HEK293 (cell line): ENCODE data around the gene STUM.
A peak's percentile ranks its signal among the peaks of the same experiment; 100 is the strongest.

Source experiments
- BCL6B ChIP-seq: fragments of 450-650 bp; formaldehyde crosslinking; IDR thresholded peaks from 2 replicates; pipeline ENCODE4 v1.5.1; 2017; ENCODE audit warnings: missing biosample characterization, missing genetic modification characterization
- HOXC10 ChIP-seq: sonication (generic); formaldehyde crosslinking; IDR thresholded peaks from 2 replicates; pipeline ENCODE4 v1.8.1; 2023; ENCODE audit warnings: mild to moderate bottlenecking, missing genetic modification reagents
- KLF1 ChIP-seq: fragments of 450-650 bp; formaldehyde crosslinking; IDR thresholded peaks from 2 replicates; pipeline ENCODE4 v1.5.1; 2016; ENCODE audit warnings: missing biosample characterization, missing genetic modification characterization
- KLF10 ChIP-seq: fragments of 450-650 bp; IDR thresholded peaks from 2 replicates; pipeline ENCODE4 v1.5.1; 2018; ENCODE audit warnings: missing biosample characterization, mild to moderate bottlenecking, missing genetic modification characterization
- KLF17 ChIP-seq: fragments of 450-650 bp; formaldehyde crosslinking; IDR thresholded peaks from 2 replicates; pipeline ENCODE4 v1.5.1; 2016; ENCODE audit warnings: missing biosample characterization, missing genetic modification characterization
- KLF8 ChIP-seq: fragments of 450-650 bp; formaldehyde crosslinking; IDR thresholded peaks from 2 replicates; pipeline ENCODE4 v1.5.1; 2016; ENCODE audit warnings: missing biosample characterization, missing genetic modification characterization
- YY1 ChIP-seq: fragments of 450-650 bp; formaldehyde crosslinking; IDR thresholded peaks from 2 replicates; pipeline ENCODE4 v1.5.1; 2018; ENCODE audit warnings: missing biosample characterization, missing genetic modification characterization
- ZBTB11 ChIP-seq: fragments of 450-650 bp; formaldehyde crosslinking; conservative IDR thresholded peaks from 2 replicates; pipeline ENCODE4 v1.5.1; 2016; ENCODE audit warnings: low read depth, missing biosample characterization, missing genetic modification characterization
- ZBTB17 ChIP-seq: fragments of 450-650 bp; formaldehyde crosslinking; IDR thresholded peaks from 2 replicates; pipeline ENCODE4 v1.5.1; 2016; ENCODE audit warnings: missing biosample characterization, missing genetic modification characterization
- ZEB2 ChIP-seq: fragments of 450-650 bp; formaldehyde crosslinking; IDR thresholded peaks from 2 replicates; pipeline ENCODE4 v1.5.1; 2016; ENCODE audit warnings: missing biosample characterization, missing genetic modification characterization
- ZFP3 ChIP-seq: fragments of 450-650 bp; formaldehyde crosslinking; IDR thresholded peaks from 2 replicates; pipeline ENCODE4 v1.5.1; 2016; ENCODE audit warnings: low read depth, missing biosample characterization, missing genetic modification characterization
- ZNF132 ChIP-seq: fragments of 450-650 bp; formaldehyde crosslinking; IDR thresholded peaks from 2 replicates; pipeline ENCODE4 v1.5.1; 2017; ENCODE audit warnings: missing biosample characterization, missing genetic modification characterization, borderline replicate concordance
- ZNF133 ChIP-seq: fragments of 450-650 bp; formaldehyde crosslinking; IDR thresholded peaks from 2 replicates; pipeline ENCODE4 v1.5.1; 2016; ENCODE audit warnings: missing biosample characterization, missing genetic modification characterization
- ZNF175 ChIP-seq: fragments of 450-650 bp; formaldehyde crosslinking; IDR thresholded peaks from 2 replicates; pipeline ENCODE4 v1.5.1; 2016; ENCODE audit warnings: missing biosample characterization, missing genetic modification characterization
- ZNF214 ChIP-seq: fragments of 450-650 bp; formaldehyde crosslinking; IDR thresholded peaks from 2 replicates; pipeline ENCODE4 v1.5.1; 2017; ENCODE audit warnings: missing biosample characterization, mild to moderate bottlenecking, missing genetic modification characterization, borderline replicate concordance
- ZNF248 ChIP-seq: fragments of 450-650 bp; formaldehyde crosslinking; IDR thresholded peaks from 2 replicates; pipeline ENCODE4 v1.5.1; 2017; ENCODE audit warnings: missing biosample characterization, missing genetic modification characterization
- ZNF266 ChIP-seq: fragments of 450-650 bp; formaldehyde crosslinking; IDR thresholded peaks from 2 replicates; pipeline ENCODE4 v1.5.1; 2016; ENCODE audit warnings: missing biosample characterization, missing genetic modification characterization, low read depth
- ZNF324 ChIP-seq: fragments of 450-650 bp; formaldehyde crosslinking; IDR thresholded peaks from 2 replicates; pipeline ENCODE4 v1.5.1; 2016; ENCODE audit warnings: missing biosample characterization, missing genetic modification characterization
- ZNF341 ChIP-seq: fragments of 450-650 bp; formaldehyde crosslinking; IDR thresholded peaks from 2 replicates; pipeline ENCODE4; 2016; ENCODE audit warnings: low read depth, missing biosample characterization, missing genetic modification characterization
- ZNF394 ChIP-seq: fragments of 450-650 bp; formaldehyde crosslinking; IDR thresholded peaks from 2 replicates; pipeline ENCODE4 v1.5.1; 2016; ENCODE audit warnings: missing biosample characterization, missing genetic modification characterization, mild to moderate bottlenecking, moderate library complexity, borderline replicate concordance
- ZNF48 ChIP-seq: fragments of 450-650 bp; formaldehyde crosslinking; IDR thresholded peaks from 2 replicates; pipeline ENCODE4 v1.5.1; 2016; ENCODE audit warnings: missing biosample characterization, missing genetic modification characterization
- ZNF510 ChIP-seq: fragments of 450-650 bp; formaldehyde crosslinking; IDR thresholded peaks from 2 replicates; pipeline ENCODE4 v1.5.1; 2018; ENCODE audit warnings: mild to moderate bottlenecking, missing genetic modification characterization, missing biosample characterization; ENCODE audit not compliant: insufficient replicate concordance
- ZNF514 ChIP-seq: fragments of 450-650 bp; formaldehyde crosslinking; IDR thresholded peaks from 2 replicates; pipeline ENCODE4 v1.5.1; 2016; ENCODE audit warnings: missing biosample characterization, missing genetic modification characterization
- ZNF521 ChIP-seq: fragments of 450-650 bp; formaldehyde crosslinking; IDR thresholded peaks from 2 replicates; pipeline ENCODE4 v1.5.1; 2017; ENCODE audit warnings: missing biosample characterization, mild to moderate bottlenecking, missing genetic modification characterization
- ZNF530 ChIP-seq: fragments of 450-650 bp; formaldehyde crosslinking; IDR thresholded peaks from 2 replicates; pipeline ENCODE4 v1.5.1; 2016; ENCODE audit warnings: low read depth, missing biosample characterization, missing genetic modification characterization
- ZNF548 ChIP-seq: fragments of 450-650 bp; formaldehyde crosslinking; IDR thresholded peaks from 2 replicates; pipeline ENCODE4 v1.5.1; 2016; ENCODE audit warnings: missing biosample characterization, missing genetic modification characterization
- ZNF560 ChIP-seq: fragments of 450-650 bp; formaldehyde crosslinking; IDR thresholded peaks from 2 replicates; pipeline ENCODE4 v1.5.1; 2017; ENCODE audit warnings: missing biosample characterization, missing genetic modification characterization, borderline replicate concordance
- ZNF571 ChIP-seq: fragments of 450-650 bp; formaldehyde crosslinking; IDR thresholded peaks from 2 replicates; pipeline ENCODE4 v1.5.0; 2017; ENCODE audit warnings: missing biosample characterization, missing genetic modification characterization
- ZNF585B ChIP-seq: fragments of 450-650 bp; formaldehyde crosslinking; IDR thresholded peaks from 2 replicates; pipeline ENCODE4 v1.5.1; 2016; ENCODE audit warnings: missing biosample characterization, missing genetic modification characterization
- ZNF596 ChIP-seq: fragments of 450-650 bp; IDR thresholded peaks from 2 replicates; pipeline ENCODE4 v1.5.0; 2018; ENCODE audit warnings: missing biosample characterization, mild to moderate bottlenecking, missing genetic modification characterization, moderate library complexity
- ZNF600 ChIP-seq: fragments of 450-650 bp; formaldehyde crosslinking; IDR thresholded peaks from 2 replicates; pipeline ENCODE4 v1.5.1; 2016; ENCODE audit warnings: missing biosample characterization, missing genetic modification characterization
- ZNF610 ChIP-seq: fragments of 450-650 bp; formaldehyde crosslinking; IDR thresholded peaks from 2 replicates; pipeline ENCODE4 v1.5.1; 2016; ENCODE audit warnings: missing biosample characterization, missing genetic modification characterization, borderline replicate concordance
- ZNF707 ChIP-seq: fragments of 450-650 bp; formaldehyde crosslinking; IDR thresholded peaks from 2 replicates; pipeline ENCODE4 v1.5.1; 2016; ENCODE audit warnings: missing biosample characterization, missing genetic modification characterization
- ZNF768 ChIP-seq: fragments of 450-650 bp; formaldehyde crosslinking; IDR thresholded peaks from 2 replicates; pipeline ENCODE4 v1.5.1; 2018; ENCODE audit warnings: missing biosample characterization, mild to moderate bottlenecking, missing genetic modification characterization
- ZNF792 ChIP-seq: fragments of 450-650 bp; formaldehyde crosslinking; IDR thresholded peaks from 2 replicates; pipeline ENCODE4 v1.5.1; 2016; ENCODE audit warnings: missing biosample characterization, missing genetic modification characterization
- ZSCAN23 ChIP-seq: fragments of 450-650 bp; formaldehyde crosslinking; IDR thresholded peaks from 2 replicates; pipeline ENCODE4 v1.5.1; 2016; ENCODE audit warnings: missing biosample characterization, missing genetic modification characterization
- ZSCAN4 ChIP-seq: fragments of 450-650 bp; formaldehyde crosslinking; IDR thresholded peaks from 2 replicates; pipeline ENCODE4 v1.5.1; 2017; ENCODE audit warnings: missing biosample characterization, missing genetic modification characterization
- ZXDB ChIP-seq: fragments of 450-650 bp; formaldehyde crosslinking; IDR thresholded peaks from 2 replicates; pipeline ENCODE4 v1.5.1; 2016; ENCODE audit warnings: missing biosample characterization, missing genetic modification characterization

The STUM gene

GRCh38 chr1:226626577-226626956 lies 78.0 kb downstream of the STUM start (continued):
- TF ChIP-seq KLF8 (tag by site-specific recombination) (peak; percentile 33; the same call in 1 of the 2 replicates), BCL6B (tag by site-specific recombination) (no peak), ZNF571 (tag by site-specific recombination) (no peak), ZNF394 (tag by site-specific recombination) (no peak; the same call in 1 of the 2 replicates), ZNF596 (tag by site-specific recombination) (no peak), ZNF133 (no peak), ZNF214 (tag by site-specific recombination) (no peak), ZBTB17 (tag by site-specific recombination) (0 out of 2 replicates have a peak, but pooled peaks have one; percentile 24), ZNF266 (tag by site-specific recombination) (no peak), ZNF707 (tag by site-specific recombination) (no peak), ZNF510 (tag by site-specific recombination) (no peak), ZSCAN4 (no peak), ZNF600 (tag by site-specific recombination) (peak; percentile 15; the same call in 1 of the 2 replicates), ZNF132 (tag by site-specific recombination) (no peak), KLF10 (tag by site-specific recombination) (no peak), ZNF521 (tag by site-specific recombination) (no peak), ZNF324 (tag by site-specific recombination) (no peak; the same call in 1 of the 2 replicates), KLF17 (0 out of 2 replicates have a peak, but pooled peaks have one; percentile 42), ZSCAN23 (tag by site-specific recombination) (no peak), ZNF548 (tag by site-specific recombination) (no peak), ZNF530 (no peak), ZXDB (peak; percentile 50; the same call in 1 of the 2 replicates), ZNF175 (no peak), ZNF341 (tag by site-specific recombination) (no peak), KLF1 (no peak), ZNF48 (tag by site-specific recombination) (no peak), ZBTB11 (no peak), ZEB2 (tag by site-specific recombination) (peak; percentile 45; the same call in 1 of the 2 replicates), ZNF248 (tag by site-specific recombination) (no peak), ZNF585B (no peak), ZNF792 (no peak), ZNF514 (no peak), HOXC10 (CRISPR knock-in tag) (no peak), ZNF560 (no peak), ZNF610 (peak; percentile 62), ZNF768 (no peak), ZFP3 (no peak), YY1 (tag by site-specific recombination) (no peak)
